Rectal smooth muscle tissue (tissue), 1 donor: Measurements from ENCODE around the gene P3H1.

Experiments
- H3K27ac ChIP-seq: one replicate; pipeline ENCODE4 v1.7.0; 2013; ENCODE audit warnings: low read depth, low read length, inconsistent platforms
- H3K27me3 ChIP-seq: one replicate; pipeline ENCODE4 v1.7.0; 2013; ENCODE audit warnings: low read length; ENCODE audit not compliant: control insufficient read depth, insufficient read depth
- H3K36me3 ChIP-seq: one replicate; pipeline ENCODE4 v1.7.0; 2013; ENCODE audit warnings: low read length; ENCODE audit not compliant: control insufficient read depth, insufficient read depth
- H3K4me1 ChIP-seq: one replicate; pipeline ENCODE4 v1.7.0; 2013; ENCODE audit warnings: low read length; ENCODE audit not compliant: control insufficient read depth, insufficient read depth
- H3K4me3 ChIP-seq: one replicate; pipeline ENCODE4 v1.7.0; 2013; ENCODE audit warnings: low read length
- H3K9ac ChIP-seq: one replicate; pipeline ENCODE4 v1.7.0; 2013; ENCODE audit warnings: low read length

P3H1 gene

DNA sequence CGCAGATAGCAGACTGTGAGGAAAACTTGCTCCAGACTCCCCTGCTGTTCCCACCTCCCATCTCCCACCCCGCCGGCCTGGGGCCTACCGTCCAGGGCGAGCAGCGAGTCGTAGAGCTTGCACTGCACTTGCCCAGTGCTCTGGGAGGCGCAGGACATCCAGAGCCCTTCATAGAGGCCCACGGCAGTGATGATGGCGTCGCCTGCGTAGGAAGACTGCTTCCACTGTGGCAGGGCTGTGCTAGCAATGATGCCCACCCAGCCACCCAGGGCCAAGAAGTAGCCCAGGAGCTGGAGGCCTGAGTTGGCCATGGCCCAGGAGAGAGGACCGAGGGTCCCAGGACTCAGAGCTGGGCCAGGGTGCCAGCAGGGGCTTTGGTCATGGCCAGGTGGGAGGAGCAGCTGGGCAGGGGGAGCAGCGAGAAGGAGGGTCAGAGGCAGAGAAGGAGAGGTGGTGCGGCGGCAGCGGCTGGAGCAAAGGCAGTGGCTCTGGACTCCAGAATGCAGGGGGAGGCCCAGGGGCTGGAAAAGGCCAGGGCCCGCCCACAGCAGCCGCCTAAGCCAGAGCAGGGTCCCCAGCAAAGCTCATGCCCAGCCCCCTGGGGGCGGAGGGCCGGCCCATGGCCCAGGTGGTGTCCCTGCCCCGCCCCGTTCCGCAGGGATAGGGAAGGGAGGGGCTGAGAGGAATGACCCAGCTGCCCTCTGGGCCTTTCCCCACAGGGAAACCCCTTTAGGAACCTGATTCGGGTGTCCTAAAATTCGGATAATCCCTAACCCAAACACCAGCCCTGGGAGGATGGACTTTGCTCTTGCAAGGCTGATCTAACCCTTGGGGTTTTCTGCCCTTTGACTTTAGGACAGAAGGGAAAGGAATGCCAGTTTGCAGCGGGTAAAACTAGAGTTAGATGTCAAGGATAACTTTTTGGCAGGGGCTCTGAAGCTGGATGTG, 26.8 kb downstream of the P3H1 start, which contains the start of gene CLDN19:
TSS of gene CLDN19 (minus strand) at position 484 of the 948 bp plus-strand sequence. CDS start at position 311, 173 bp downstream.
- Histone ChIP-seq H3K27me3 (no peaks in the 10 kb centered on the region), H3K9ac (no peak within 1 kb of the TSS), H3K4me3 (no peak within 1 kb of the TSS), H3K4me1 (no peaks in the 10 kb centered on the region), H3K27ac (no peak within 1 kb of the TSS), H3K36me3 (no peaks in the 10 kb centered on the region)

GRCh38 chr1:42738678-42739226, 28.1 kb downstream of the P3H1 start:
- no peak overlapping the region for H3K9ac ChIP-seq
- no peak overlapping the region for H3K27ac ChIP-seq
- H3K4me3 ChIP-seq: no peak overlapping the region

GRCh38 chr1:42737986-42738677, 28.7 kb downstream of the P3H1 start:
- no peak overlapping the region for H3K27ac ChIP-seq
- H3K4me3 ChIP-seq: no peak overlapping the region
- no peak overlapping the region for H3K9ac ChIP-seq
- H3K27me3 ChIP-seq: no peaks in the 10 kb centered on the region
- H3K36me3 ChIP-seq: no peaks in the 10 kb centered on the region
- no peaks in the 10 kb centered on the region for H3K4me1 ChIP-seq

More at GRCh38 chr1:42738678-42739226, 28.1 kb downstream of the P3H1 start:
- no peaks in the 10 kb centered on the region for H3K4me1 ChIP-seq
- H3K36me3 ChIP-seq: no peaks in the 10 kb centered on the region
- no peaks in the 10 kb centered on the region for H3K27me3 ChIP-seq

- no peaks in the 10 kb centered on the region for H3K36me3 ChIP-seq
- no peaks in the 10 kb centered on the region for H3K27me3 ChIP-seq
- no peaks in the 10 kb centered on the region for H3K4me1 ChIP-seq
- no peak overlapping the region for H3K9ac ChIP-seq
- no peak overlapping the region for H3K4me3 ChIP-seq
- H3K27ac ChIP-seq: no peak overlapping the region
These were observed 29.6 kb downstream of the P3H1 start for GRCh38 chr1:42737257-42737656.

- no peak overlapping the region for H3K4me3 ChIP-seq
- no peaks in the 10 kb centered on the region for H3K36me3 ChIP-seq
- H3K27me3 ChIP-seq: no peaks in the 10 kb centered on the region
- H3K27ac ChIP-seq: no peak overlapping the region
- no peak overlapping the region for H3K9ac ChIP-seq
- no peaks in the 10 kb centered on the region for H3K4me1 ChIP-seq
These were observed 30.1 kb downstream of the P3H1 start for GRCh38 chr1:42736571-42737200.

DNA sequence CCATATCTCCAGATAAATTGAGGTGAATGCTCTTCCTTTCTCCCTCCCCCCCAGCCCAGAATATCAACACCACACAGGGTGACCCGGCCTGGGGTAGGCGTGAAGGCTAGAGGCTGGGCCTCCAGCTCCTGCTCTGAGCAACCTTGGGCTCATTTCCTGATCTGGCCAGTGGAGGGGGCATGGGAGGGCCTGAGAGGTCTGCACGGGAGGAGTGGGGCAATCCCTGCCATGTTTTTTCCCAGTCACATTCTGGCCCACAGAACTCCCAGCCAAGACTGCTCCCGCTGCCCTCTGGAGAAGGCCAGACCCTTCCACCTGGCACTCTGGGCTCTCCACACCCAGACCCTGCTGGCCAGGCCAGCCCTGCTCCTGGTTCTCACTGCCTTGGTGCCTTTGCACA, 30.7 kb downstream of the P3H1 start:
- H3K27me3 ChIP-seq: no peaks in the 10 kb centered on the region
- H3K27ac ChIP-seq: no peak overlapping the region
- no peak overlapping the region for H3K4me3 ChIP-seq
- no peak overlapping the region for H3K9ac ChIP-seq
- no peaks in the 10 kb centered on the region for H3K4me1 ChIP-seq
- no peaks in the 10 kb centered on the region for H3K36me3 ChIP-seq

DNA sequence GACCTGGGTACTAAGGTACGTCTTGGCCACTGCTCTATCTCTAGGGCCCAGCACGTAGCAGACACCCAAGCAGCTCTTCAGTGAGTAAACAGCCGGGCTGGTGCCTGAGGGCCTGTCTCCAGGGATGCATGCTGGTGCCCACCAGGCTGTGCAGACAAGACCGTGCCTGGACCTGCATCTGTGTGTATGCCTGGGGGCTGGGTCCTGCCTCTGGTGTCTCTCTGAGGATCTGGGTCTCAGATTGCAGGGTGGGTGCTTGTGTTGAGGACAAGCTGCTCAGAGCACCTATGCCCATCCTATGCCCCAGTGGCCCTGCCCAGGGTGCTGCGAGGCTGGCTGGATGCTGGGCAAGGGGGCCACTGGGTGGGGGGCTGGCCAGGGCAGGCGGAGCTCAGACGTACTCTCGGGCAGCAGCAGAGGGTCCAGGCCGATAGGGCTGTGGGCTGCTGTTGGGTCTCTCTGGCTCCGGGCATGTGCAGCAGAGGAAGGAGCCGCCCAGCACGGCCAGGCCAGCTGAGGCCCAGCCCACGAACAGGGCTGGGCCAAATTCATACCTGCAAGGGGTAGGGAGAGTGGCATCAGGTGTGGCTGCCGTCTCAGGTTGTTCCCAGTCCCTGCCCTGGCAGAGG, 31.2 kb downstream of the P3H1 start:
- no peaks in the 10 kb centered on the region for H3K36me3 ChIP-seq
- no peak overlapping the region for H3K27ac ChIP-seq
- H3K27me3 ChIP-seq: no peaks in the 10 kb centered on the region
- no peak overlapping the region for H3K9ac ChIP-seq
- no peak overlapping the region for H3K4me3 ChIP-seq
- no peaks in the 10 kb centered on the region for H3K4me1 ChIP-seq

- no peak overlapping the region for H3K9ac ChIP-seq
- H3K27me3 ChIP-seq: no peaks in the 10 kb centered on the region
- no peaks in the 10 kb centered on the region for H3K4me1 ChIP-seq
- H3K36me3 ChIP-seq: no peaks in the 10 kb centered on the region
- H3K27ac ChIP-seq: no peak overlapping the region
- H3K4me3 ChIP-seq: no peak overlapping the region
These were observed 31.8 kb downstream of the P3H1 start for GRCh38 chr1:42735056-42735455.

- no peak overlapping the region for H3K4me3 ChIP-seq
- no peaks in the 10 kb centered on the region for H3K27me3 ChIP-seq
- H3K4me1 ChIP-seq: no peaks in the 10 kb centered on the region
- H3K27ac ChIP-seq: no peak overlapping the region
- no peak overlapping the region for H3K9ac ChIP-seq
- H3K36me3 ChIP-seq: no peaks in the 10 kb centered on the region
These were observed 32.4 kb downstream of the P3H1 start for GRCh38 chr1:42734201-42735035.

DNA sequence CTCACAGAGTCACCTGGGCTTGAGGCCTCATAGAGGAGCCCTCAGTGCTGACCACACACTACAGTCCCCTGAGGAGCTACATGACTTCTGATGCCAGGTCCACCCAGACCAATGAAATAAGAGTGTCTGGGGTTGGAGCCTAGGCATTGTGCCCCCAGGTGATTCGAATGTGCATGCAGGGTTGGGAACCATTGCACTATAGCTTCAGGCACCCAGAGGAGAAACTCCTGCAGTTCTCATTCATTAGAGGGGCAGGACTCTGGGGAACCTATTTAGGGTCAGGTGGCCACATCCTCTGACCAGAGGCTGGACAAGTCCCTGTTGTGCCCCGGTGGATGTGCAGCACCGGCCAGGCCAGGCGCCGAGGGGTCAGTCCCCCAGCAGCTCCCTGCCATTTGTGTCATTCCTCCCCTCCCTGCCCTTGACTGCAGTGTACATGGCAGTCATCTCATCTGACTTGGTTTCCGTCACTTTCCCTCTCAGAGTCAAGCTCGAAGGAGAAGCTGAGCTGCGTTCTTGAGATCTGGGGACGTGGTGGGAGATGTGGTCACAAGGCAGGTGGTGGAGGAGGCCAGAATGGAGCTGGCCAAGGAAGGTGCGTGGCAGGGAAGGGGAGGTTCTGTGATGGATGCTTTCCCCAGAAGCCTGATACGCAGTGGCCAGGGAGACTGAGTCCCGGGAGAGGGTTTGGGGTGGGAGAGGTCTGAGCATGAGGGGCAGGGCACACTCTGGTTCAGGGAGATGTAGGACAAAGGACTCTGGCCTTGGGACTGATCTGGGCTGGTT, 33.2 kb downstream of the P3H1 start:
- Histone ChIP-seq H3K4me1 (no peaks in the 10 kb centered on the region), H3K4me3 (no peak overlapping the region), H3K27ac (no peak overlapping the region), H3K27me3 (no peaks in the 10 kb centered on the region), H3K9ac (no peak overlapping the region), H3K36me3 (no peaks in the 10 kb centered on the region)
